Neural cell (in vitro differentiated cells): Measurements from ENCODE around the gene EPAS1. TPM values are rescaled to one million over a fixed set of nuclear protein-coding genes. Genes with fewer than 3 reads are reported as not detected.

ENCODE experiments used
- H2AFZ ChIP-seq: fragments of 200-600, 300-800 bp; sonication (generic), shearing (Covaris generic); 2 replicates; pipeline ENCODE4 v1.6.0; 2014; ENCODE audit warnings: low read depth, mild to moderate bottlenecking, antibody characterized with exemption, low read length, moderate library complexity
- H3F3A ChIP-seq: fragments of 200-600 bp; shearing (Covaris generic); 2 replicates; pipeline ENCODE4 v1.6.1; 2016; ENCODE audit warnings: mild to moderate bottlenecking, moderate library complexity, mixed read lengths, antibody characterized with exemption, low read length; ENCODE audit not compliant: insufficient read depth, poor library complexity, severe bottlenecking
- H3K27ac ChIP-seq: fragments of 200-600, 300-800 bp; sonication (generic), shearing (Covaris generic); 2 replicates; pipeline ENCODE4 v1.5.1; 2014; ENCODE audit warnings: mild to moderate bottlenecking, low read length, moderate library complexity
- H3K27me3 ChIP-seq: fragments of 300-800, 200-600 bp; sonication (generic), shearing (Covaris generic); 2 replicates; pipeline ENCODE4 v1.6.0; 2014; ENCODE audit warnings: mild to moderate bottlenecking, low read depth, low read length, moderate library complexity; ENCODE audit not compliant: insufficient read depth
- H3K36me3 ChIP-seq: fragments of 300-800, 200-600 bp; sonication (generic), shearing (Covaris generic); 2 replicates; pipeline ENCODE4 v1.5.1; 2014; ENCODE audit warnings: mild to moderate bottlenecking, antibody characterized with exemption, low read length, moderate library complexity; ENCODE audit not compliant: insufficient read depth
- H3K4me2 ChIP-seq: fragments of 300-800, 200-600 bp; sonication (generic), shearing (Covaris generic); 2 replicates; pipeline ENCODE4 v1.6.0; 2014; ENCODE audit warnings: mild to moderate bottlenecking, low read length
- H3K4me3 ChIP-seq: fragments of 300-800, 200-600 bp; sonication (generic), shearing (Covaris generic); 2 replicates; pipeline ENCODE4 v1.5.1; 2014; ENCODE audit warnings: mild to moderate bottlenecking, low read length, moderate library complexity
- H3K79me2 ChIP-seq: fragments of 200-600 bp; shearing (Covaris generic); replicated peaks from 2 replicates; pipeline ENCODE4 v1.6.0; 2014; ENCODE audit warnings: mild to moderate bottlenecking, low read length, moderate library complexity; ENCODE audit not compliant: insufficient read depth
- H3K9ac ChIP-seq: fragments of 300-800, 200-600 bp; sonication (generic), shearing (Covaris generic); 2 replicates; pipeline ENCODE4 v1.6.1; 2016; ENCODE audit warnings: mild to moderate bottlenecking, low read length, mixed read lengths
- H3K9me2 ChIP-seq: fragments of 200-600 bp; shearing (Covaris generic); 2 replicates; pipeline ENCODE4 v1.6.1; 2016; ENCODE audit warnings: mild to moderate bottlenecking, low read length, mixed read lengths; ENCODE audit not compliant: insufficient read depth
- H3K9me3 ChIP-seq: fragments of 200-600, 300-800 bp; sonication (generic), shearing (Covaris generic); 2 replicates; pipeline ENCODE4 v1.6.1; 2016; ENCODE audit warnings: mild to moderate bottlenecking, mixed run types, low read length, moderate library complexity, mixed read lengths
- H4K20me1 ChIP-seq: fragments of 200-600 bp; shearing (Covaris generic); 2 replicates; pipeline ENCODE4 v1.6.1; 2016; ENCODE audit warnings: mild to moderate bottlenecking, mixed run types; ENCODE audit not compliant: insufficient read depth
- CTCF ChIP-seq: fragments of 450-650 bp; IDR thresholded peaks from 2 replicates; pipeline ENCODE4 v1.5.1; 2014; ENCODE audit warnings: antibody characterized with exemption, mild to moderate bottlenecking, moderate library complexity; ENCODE audit not compliant: poor library complexity, severe bottlenecking
- EP300 ChIP-seq: fragments of 450-650 bp; conservative IDR thresholded peaks from 2 replicates; pipeline ENCODE4 v1.6.1; 2014; ENCODE audit warnings: antibody characterized with exemption, mild to moderate bottlenecking, moderate library complexity; ENCODE audit not compliant: poor library complexity, severe bottlenecking
- EZH2 ChIP-seq: fragments of 200-600, 300-800 bp; shearing (Covaris generic), sonication (generic); IDR thresholded peaks from 2 replicates; pipeline ENCODE4 v1.6.1; 2014; ENCODE audit warnings: antibody characterized with exemption, low read length, borderline replicate concordance, mild to moderate bottlenecking; ENCODE audit not compliant: insufficient read depth, poor library complexity, severe bottlenecking
- POLR2AphosphoS5 ChIP-seq: IDR thresholded peaks from 2 replicates; pipeline ENCODE4 v1.6.1; 2012
- RAD21 ChIP-seq: fragments of 450-650 bp; conservative IDR thresholded peaks from 2 replicates; pipeline ENCODE4 v1.6.1; 2014; ENCODE audit warnings: antibody characterized with exemption, mild to moderate bottlenecking, moderate library complexity
- TAF1 ChIP-seq: IDR thresholded peaks from 2 replicates; pipeline ENCODE4 v1.6.1; 2012; ENCODE audit warnings: low read depth
- polyA plus RNA-seq: library from polyadenylated mRNA; depleted of rRNA; stranded (reverse); fragments of >200 nt; gene quantifications from 2 replicates; pipeline ENCODE4 v1.2.3, GENCODE V29; 2014
- TF ChIP-seq, protein P1 (sequence below): IDR thresholded peaks from 2 replicates; pipeline ENCODE4 v1.6.1; 2012; ENCODE audit warnings: borderline replicate concordance

Gene EPAS1
- polyA plus RNA-seq, 1 donor from 2014 or later = not detected

- H3K9me2 ChIP-seq = no peaks in the 10 kb centered on the region
- H2AFZ ChIP-seq = no peak overlapping the region
- no peaks in the 10 kb centered on the region for H3K79me2 ChIP-seq
- H3K4me2 ChIP-seq = peak overlapping the region; percentile 19
- H3K4me3 ChIP-seq = peak overlapping the region; percentile 67
- H3K36me3 ChIP-seq = no peaks in the 10 kb centered on the region
- TF ChIP-seq, protein P1, sequence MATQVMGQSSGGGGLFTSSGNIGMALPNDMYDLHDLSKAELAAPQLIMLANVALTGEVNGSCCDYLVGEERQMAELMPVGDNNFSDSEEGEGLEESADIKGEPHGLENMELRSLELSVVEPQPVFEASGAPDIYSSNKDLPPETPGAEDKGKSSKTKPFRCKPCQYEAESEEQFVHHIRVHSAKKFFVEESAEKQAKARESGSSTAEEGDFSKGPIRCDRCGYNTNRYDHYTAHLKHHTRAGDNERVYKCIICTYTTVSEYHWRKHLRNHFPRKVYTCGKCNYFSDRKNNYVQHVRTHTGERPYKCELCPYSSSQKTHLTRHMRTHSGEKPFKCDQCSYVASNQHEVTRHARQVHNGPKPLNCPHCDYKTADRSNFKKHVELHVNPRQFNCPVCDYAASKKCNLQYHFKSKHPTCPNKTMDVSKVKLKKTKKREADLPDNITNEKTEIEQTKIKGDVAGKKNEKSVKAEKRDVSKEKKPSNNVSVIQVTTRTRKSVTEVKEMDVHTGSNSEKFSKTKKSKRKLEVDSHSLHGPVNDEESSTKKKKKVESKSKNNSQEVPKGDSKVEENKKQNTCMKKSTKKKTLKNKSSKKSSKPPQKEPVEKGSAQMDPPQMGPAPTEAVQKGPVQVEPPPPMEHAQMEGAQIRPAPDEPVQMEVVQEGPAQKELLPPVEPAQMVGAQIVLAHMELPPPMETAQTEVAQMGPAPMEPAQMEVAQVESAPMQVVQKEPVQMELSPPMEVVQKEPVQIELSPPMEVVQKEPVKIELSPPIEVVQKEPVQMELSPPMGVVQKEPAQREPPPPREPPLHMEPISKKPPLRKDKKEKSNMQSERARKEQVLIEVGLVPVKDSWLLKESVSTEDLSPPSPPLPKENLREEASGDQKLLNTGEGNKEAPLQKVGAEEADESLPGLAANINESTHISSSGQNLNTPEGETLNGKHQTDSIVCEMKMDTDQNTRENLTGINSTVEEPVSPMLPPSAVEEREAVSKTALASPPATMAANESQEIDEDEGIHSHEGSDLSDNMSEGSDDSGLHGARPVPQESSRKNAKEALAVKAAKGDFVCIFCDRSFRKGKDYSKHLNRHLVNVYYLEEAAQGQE = no peak
- no peak for TF ChIP-seq CTCF
- no peak for TF ChIP-seq POLR2AphosphoS5
- TF ChIP-seq EZH2 = peak; percentile 88
- TF ChIP-seq EP300 = no peak
- peaks cover 79% of the 10 kb centered on the region for H3K27me3 ChIP-seq
- H3K27ac ChIP-seq = no peak overlapping the region
- no peaks in the 10 kb centered on the region for H4K20me1 ChIP-seq
- no peaks in the 10 kb centered on the region for H3K9me3 ChIP-seq
- H3K9ac ChIP-seq = no peak overlapping the region
- H3F3A ChIP-seq = no peaks in the 10 kb centered on the region
Observed at GRCh38 chr2:46297546-46298271, 502 bp downstream of the EPAS1 start.

GRCh38 chr2:46298272-46298521 is 990 bp downstream of the EPAS1 start:
- Histone ChIP-seq H3K9me3 (no peaks in the 10 kb centered on the region), H3K79me2 (no peaks in the 10 kb centered on the region), H3K36me3 (no peaks in the 10 kb centered on the region), H4K20me1 (no peaks in the 10 kb centered on the region), H3K27me3 (peaks cover 83% of the 10 kb centered on the region), H3F3A (no peaks in the 10 kb centered on the region), H2AFZ (no peak overlapping the region), H3K4me3 (peak overlapping the region; percentile 67), H3K9ac (no peak overlapping the region), H3K4me2 (peak overlapping the region; percentile 19), H3K27ac (no peak overlapping the region), H3K9me2 (no peaks in the 10 kb centered on the region)
- TF ChIP-seq EZH2 (no peak), POLR2AphosphoS5 (no peak), EP300 (no peak), RAD21 (no peak), TAF1 (no peak), CTCF (no peak)
